Measurements from ENCODE around the gene ZFYVE16. TPM values are rescaled to one million over a fixed set of nuclear protein-coding genes. Genes with fewer than 3 reads are reported as not detected.
A peak's percentile ranks its signal among the peaks of the same experiment; 100 is the strongest.
"Not testable (repeated sequence)": the region's sequence is repeated elsewhere in the genome, so short reads cannot be mapped to it uniquely, and the experiment has no call there.

ZFYVE16 gene
- total RNA-seq, 2 donors from 2014 or later = 19.3 to 25.6 TPM

DNA sequence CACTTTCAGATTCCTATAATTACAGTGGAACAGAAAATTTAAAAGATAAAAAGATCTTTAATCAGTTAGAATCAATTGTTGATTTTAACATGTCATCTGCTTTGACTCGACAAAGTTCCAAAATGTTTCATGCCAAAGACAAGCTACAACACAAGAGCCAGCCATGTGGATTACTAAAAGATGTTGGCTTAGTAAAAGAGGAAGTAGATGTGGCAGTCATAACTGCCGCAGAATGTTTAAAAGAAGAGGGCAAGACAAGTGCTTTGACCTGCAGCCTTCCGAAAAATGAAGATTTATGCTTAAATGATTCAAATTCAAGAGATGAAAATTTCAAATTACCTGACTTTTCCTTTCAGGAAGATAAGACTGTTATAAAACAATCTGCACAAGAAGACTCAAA lies 29.5 kb downstream of the ZFYVE16 start:
- Mint-ChIP-seq H3K9me3 (no peaks in the 10 kb centered on the region), H3K27me3 (no peaks in the 10 kb centered on the region)
- no peak for ATAC-seq

DNA sequence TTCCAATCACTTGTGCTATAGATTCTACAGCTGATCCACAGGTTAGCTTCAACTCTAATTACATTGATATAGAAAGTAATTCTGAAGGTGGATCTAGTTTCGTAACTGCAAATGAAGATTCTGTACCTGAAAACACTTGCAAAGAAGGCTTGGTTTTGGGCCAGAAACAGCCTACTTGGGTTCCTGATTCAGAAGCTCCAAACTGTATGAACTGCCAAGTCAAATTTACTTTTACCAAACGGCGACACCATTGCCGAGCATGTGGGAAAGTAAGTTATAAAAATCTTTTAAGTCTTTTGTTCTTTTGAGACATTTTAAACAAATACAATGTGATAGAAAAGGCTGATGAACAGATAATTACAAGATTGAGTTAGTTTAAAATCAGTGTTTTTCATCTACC lies 30.9 kb downstream of the ZFYVE16 start:
- Mint-ChIP-seq H3K4me1 (ENCODE audit: low read depth in 2 of 2) (peaks cover 0 to 4% of the 10 kb centered on the region in 2 donors), H3K27me3 (no peaks in the 10 kb centered on the region), H3K36me3 (peaks cover 25% of the 10 kb centered on the region), H3K4me3 (no peak overlapping the region), H3K9me3 (no peaks in the 10 kb centered on the region), H3K27ac (no peak overlapping the region)
- DNase-seq (ENCODE audit: low spot score) (no peak), ATAC-seq (no peak)

More for the DNA sequence above, 29.5 kb downstream of the ZFYVE16 start:
- H3K4me3 Mint-ChIP-seq = no peak overlapping the region
- no peak for DNase-seq (ENCODE audit: low spot score)
- H3K36me3 Mint-ChIP-seq = peaks cover 25% of the 10 kb centered on the region
- no peak overlapping the region for H3K27ac Mint-ChIP-seq
- peaks cover 0 to 6% of the 10 kb centered on the region in 2 donors for H3K4me1 Mint-ChIP-seq (ENCODE audit: low read depth in 2 of 2)

DNA sequence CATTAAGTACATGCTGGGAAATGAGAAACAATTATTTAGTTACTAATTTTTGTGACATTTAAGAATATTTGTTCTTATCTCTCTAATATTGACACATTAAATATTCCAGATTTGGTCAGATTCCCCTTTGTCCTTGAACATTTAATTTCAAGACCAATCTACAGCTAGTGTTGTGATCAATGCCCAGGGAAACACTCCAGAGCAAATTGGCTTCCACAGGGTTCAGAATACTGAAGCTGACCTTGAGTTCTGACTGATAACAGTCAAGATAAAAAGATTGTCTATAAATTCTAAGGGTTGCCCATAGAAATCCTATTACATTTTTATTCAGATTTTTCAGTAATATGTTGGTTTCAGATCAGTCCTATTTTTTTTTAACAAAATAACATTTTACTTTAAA lies 31.3 kb downstream of the ZFYVE16 start:
- no peak for ATAC-seq
- H3K9me3 Mint-ChIP-seq = no peaks in the 10 kb centered on the region
- no peak overlapping the region for H3K27ac Mint-ChIP-seq
- DNase-seq (ENCODE audit: low spot score) = no peak
- H3K36me3 Mint-ChIP-seq = peaks cover 25% of the 10 kb centered on the region
- H3K27me3 Mint-ChIP-seq = no peaks in the 10 kb centered on the region
- H3K4me3 Mint-ChIP-seq = no peak overlapping the region
- peaks cover 0 to 4% of the 10 kb centered on the region in 2 donors for H3K4me1 Mint-ChIP-seq (ENCODE audit: low read depth in 2 of 2)

DNA sequence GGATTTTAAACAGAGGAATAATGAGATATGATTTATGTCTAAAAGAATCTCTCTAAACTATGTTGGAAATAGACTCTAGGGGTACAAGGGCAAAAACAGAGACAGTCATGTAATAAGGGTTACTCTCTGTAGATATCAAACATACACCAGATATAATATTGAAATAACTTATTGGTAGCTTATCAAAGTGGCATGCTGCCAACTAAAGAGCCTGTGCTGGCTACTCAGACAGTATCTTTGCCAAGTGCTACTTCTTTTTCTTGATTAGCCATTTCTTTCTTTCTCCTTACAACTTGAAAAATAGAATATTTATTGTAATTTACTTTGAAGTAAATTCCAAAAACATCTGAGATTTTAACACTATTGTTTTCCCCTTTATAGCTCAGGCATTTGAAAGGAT lies 34.9 kb downstream of the ZFYVE16 start:
- H3K27ac Mint-ChIP-seq = no peak overlapping the region
- H3K4me1 Mint-ChIP-seq (ENCODE audit: low read depth in 2 of 2) = no peaks in the 10 kb centered on the region
- DNase-seq (ENCODE audit: low spot score) (no peak), ATAC-seq (no peak)
- H3K9me3 Mint-ChIP-seq = no peaks in the 10 kb centered on the region
- H3K27me3 Mint-ChIP-seq = no peaks in the 10 kb centered on the region
- H3K36me3 Mint-ChIP-seq = peaks cover 11% of the 10 kb centered on the region
- no peak overlapping the region for H3K4me3 Mint-ChIP-seq

DNA sequence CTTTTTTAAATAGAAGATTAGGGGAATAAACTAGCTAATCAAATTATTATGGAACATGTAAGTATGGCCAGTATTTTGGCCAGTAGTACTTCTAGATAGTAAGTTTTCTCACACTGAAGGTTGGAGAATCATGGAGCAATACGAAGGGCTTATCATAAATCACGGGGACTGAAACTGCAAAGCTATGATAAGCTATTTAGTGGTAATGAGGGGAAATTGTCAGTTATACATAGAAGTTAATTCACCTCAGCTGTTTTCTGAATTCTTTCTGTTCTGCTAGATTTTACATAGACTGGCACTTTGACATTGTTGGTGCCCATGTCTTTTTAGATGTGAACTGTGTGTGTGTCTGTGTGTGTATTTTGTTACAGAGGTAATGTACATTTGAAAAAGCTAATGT lies 45.5 kb downstream of the ZFYVE16 start:
- H3K36me3 Mint-ChIP-seq = peaks cover 4% of the 10 kb centered on the region
- no peaks in the 10 kb centered on the region for H3K9me3 Mint-ChIP-seq
- DNase-seq (ENCODE audit: low spot score) = no peak
- no peak for ATAC-seq
- H3K27me3 Mint-ChIP-seq = no peaks in the 10 kb centered on the region
- no peaks in the 10 kb centered on the region for H3K4me1 Mint-ChIP-seq (ENCODE audit: low read depth in 2 of 2)
- H3K4me3 Mint-ChIP-seq = no peak overlapping the region
- H3K27ac Mint-ChIP-seq = no peak overlapping the region

DNA sequence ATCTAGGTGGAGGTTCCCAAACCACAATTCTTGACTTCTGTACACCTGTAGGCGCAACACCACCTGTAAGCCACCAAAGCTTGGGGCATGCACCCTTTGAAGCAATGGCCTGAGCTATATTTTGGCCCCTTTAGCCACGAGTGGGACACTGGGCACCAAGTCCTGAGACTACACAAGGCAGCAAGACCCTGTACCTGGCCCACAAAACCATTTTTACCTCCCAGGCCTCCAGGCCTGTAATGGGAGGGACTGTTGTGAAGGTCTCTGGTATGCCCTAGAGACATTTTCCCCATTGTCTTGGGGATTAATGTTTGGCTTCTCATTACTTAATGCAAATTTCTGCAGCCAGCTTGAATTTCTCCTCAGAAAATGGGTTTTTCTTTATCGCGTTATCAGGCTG lies 55.4 kb downstream of the ZFYVE16 start:
- ATAC-seq (no peak), DNase-seq (ENCODE audit: low spot score) (no peak)
- no peak overlapping the region for H3K4me3 Mint-ChIP-seq
- no peaks in the 10 kb centered on the region for H3K27me3 Mint-ChIP-seq
- H3K9me3 Mint-ChIP-seq = no peaks in the 10 kb centered on the region
- no peaks in the 10 kb centered on the region for H3K4me1 Mint-ChIP-seq (ENCODE audit: low read depth in 2 of 2)
- no peak overlapping the region for H3K27ac Mint-ChIP-seq
- peaks cover 20% of the 10 kb centered on the region for H3K36me3 Mint-ChIP-seq

DNA sequence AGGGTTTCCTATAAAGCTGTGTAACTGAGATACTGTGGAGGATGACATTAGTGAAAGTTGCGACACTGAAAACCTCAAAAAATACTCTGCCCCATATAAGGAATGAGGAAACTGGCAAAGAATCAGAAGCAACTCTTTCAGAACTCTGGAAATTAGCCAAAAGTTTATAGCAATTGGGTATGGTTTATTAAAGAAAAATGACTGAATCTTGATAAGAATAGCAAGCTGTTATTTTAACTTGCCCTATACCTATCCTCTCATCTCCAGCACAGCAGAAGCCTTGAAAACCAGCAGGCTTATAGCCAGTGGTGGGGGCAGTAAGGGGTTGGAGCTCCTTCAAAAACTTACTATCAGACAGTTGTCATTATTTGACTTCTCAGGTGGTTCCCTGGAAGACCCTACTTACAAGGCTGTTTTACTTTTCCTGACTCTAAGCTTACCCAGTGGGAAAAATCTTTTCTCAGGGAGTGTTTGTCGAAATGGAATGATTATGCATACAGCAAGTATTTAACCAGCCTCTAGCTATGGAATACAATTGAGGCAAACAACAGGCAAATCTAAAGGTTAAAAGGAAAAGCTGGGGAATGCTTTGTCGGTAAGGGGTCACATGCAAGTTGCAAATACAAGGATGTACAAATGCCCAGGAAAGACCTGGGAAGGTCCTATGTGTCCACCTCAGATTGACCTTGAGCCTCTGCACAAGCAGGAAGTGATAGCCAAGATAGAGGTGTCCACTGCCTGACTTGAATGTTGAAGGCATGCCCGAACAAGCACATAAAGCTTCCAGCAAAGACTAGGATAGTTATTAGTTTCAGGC lies 59.0 kb downstream of the ZFYVE16 start:
- DNase-seq (ENCODE audit: low spot score) (no peak), ATAC-seq (no peak)
- H3K9me3 Mint-ChIP-seq = peaks cover 4% of the 10 kb centered on the region
- no peak overlapping the region for H3K27ac Mint-ChIP-seq
- no peaks in the 10 kb centered on the region for H3K4me1 Mint-ChIP-seq (ENCODE audit: low read depth in 2 of 2)
- peaks cover 43% of the 10 kb centered on the region for H3K36me3 Mint-ChIP-seq
- H3K4me3 Mint-ChIP-seq = no peak overlapping the region
- H3K27me3 Mint-ChIP-seq = no peaks in the 10 kb centered on the region

DNA sequence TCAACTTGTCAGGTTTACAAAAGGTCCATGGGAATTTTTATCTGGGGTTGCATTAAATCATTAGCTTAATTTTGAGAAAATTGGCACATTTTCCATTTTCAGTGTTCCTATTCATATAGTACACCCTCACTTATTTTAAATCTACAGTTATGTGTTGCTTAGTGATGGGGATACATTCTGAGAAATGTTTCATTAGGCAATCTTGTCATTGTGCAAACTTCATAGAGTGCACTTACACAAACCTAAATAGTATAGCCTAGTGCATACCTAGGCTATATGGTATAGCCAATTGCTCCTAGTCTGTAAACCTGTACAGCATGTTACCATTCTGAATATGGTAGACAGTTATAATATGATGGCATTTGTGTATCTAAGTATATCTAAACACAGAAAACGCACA lies 60.3 kb downstream of the ZFYVE16 start:
- ATAC-seq = no peak
- no peaks in the 10 kb centered on the region for H3K4me1 Mint-ChIP-seq (ENCODE audit: low read depth in 2 of 2)
- no peaks in the 10 kb centered on the region for H3K27me3 Mint-ChIP-seq
- no peak overlapping the region for H3K27ac Mint-ChIP-seq
- peaks cover 6% of the 10 kb centered on the region for H3K9me3 Mint-ChIP-seq
- H3K36me3 Mint-ChIP-seq = peaks cover 48% of the 10 kb centered on the region
- no peak overlapping the region for H3K4me3 Mint-ChIP-seq
- no peak for DNase-seq (ENCODE audit: low spot score)

DNA sequence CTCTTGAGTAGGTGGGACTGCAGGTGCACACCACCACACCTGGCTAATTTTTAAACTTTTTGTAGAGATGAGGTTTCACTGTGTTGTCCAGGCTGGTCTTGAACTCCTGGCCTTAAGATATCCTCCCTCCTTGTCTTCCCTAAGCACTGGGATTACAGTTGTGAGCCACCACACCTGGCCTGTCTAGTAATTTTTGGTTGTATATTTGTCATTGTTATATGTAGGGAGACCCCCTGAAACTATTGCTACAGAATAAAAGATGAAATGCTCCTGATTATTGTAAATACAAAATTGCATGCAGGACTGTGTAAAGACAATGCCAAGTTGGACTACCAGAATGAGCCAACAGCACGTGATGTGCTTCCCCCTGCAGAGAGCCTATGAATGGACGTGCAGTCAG lies 62.8 kb downstream of the ZFYVE16 start:
- not testable (repeated sequence) for ATAC-seq; H3K4me3 Mint-ChIP-seq; H3K4me1 Mint-ChIP-seq (ENCODE audit: low read depth in 2 of 2); H3K9me3 Mint-ChIP-seq; H3K27me3 Mint-ChIP-seq; H3K27ac Mint-ChIP-seq; DNase-seq (ENCODE audit: low spot score)
- peaks cover 38% of the 10 kb centered on the region for H3K36me3 Mint-ChIP-seq

DNA sequence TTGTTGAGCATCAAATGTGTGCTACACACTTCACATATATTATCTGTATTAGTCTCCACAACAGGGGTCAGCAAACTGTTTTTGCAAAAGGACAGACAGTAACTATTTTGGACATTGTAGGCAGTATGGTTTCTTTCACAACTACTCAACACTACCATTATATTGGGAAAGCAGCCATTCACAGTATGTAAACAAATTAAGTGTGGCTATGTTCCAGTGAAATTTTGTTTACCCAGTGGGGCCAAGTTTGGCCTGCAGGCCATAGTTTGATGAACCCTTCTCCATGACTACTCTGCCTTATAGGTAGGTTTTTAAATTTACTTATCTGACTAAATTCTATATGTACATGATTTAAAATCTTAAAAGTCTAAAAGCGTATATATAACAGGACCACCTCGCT lies 67.1 kb downstream of the ZFYVE16 start:
- ATAC-seq = no peak

DNA sequence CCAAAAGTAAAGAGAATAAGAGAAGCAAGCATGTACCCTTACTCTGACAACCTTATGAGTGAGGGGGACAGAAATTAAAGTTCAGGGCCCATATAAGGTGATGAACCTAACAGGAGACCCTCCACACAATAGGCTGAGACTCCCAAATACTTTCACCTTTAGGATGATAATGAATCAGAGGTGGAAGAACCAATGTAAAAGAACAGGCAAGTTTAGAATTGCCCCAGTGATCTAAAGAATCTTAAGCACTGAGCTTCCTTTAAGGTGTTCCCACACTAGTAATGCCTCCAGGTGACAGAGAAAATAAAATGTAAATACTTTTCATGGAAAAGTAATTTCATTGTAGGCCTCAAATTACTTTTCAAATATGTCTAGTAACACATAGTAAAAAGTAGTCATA lies 71.8 kb downstream of the ZFYVE16 start:
- no peaks in the 10 kb centered on the region for H3K27me3 Mint-ChIP-seq
- no peak for DNase-seq (ENCODE audit: low spot score)
- H3K9me3 Mint-ChIP-seq = peaks cover 8% of the 10 kb centered on the region
- peaks cover 19% of the 10 kb centered on the region for H3K36me3 Mint-ChIP-seq
- peak overlapping the region in 1 of 2 donors; percentile 61 for H3K27ac Mint-ChIP-seq
- no peaks in the 10 kb centered on the region for H3K4me1 Mint-ChIP-seq (ENCODE audit: low read depth in 2 of 2)
- no peak overlapping the region for H3K4me3 Mint-ChIP-seq
- ATAC-seq = no peak

More for the DNA sequence above, 67.1 kb downstream of the ZFYVE16 start:
- H3K9me3 Mint-ChIP-seq = peaks cover 6% of the 10 kb centered on the region
- peaks cover 28% of the 10 kb centered on the region for H3K36me3 Mint-ChIP-seq
- no peak overlapping the region for H3K27ac Mint-ChIP-seq
- no peaks in the 10 kb centered on the region for H3K4me1 Mint-ChIP-seq (ENCODE audit: low read depth in 2 of 2)
- H3K27me3 Mint-ChIP-seq = no peaks in the 10 kb centered on the region
- no peak for DNase-seq (ENCODE audit: low spot score)
- no peak overlapping the region for H3K4me3 Mint-ChIP-seq

DNA sequence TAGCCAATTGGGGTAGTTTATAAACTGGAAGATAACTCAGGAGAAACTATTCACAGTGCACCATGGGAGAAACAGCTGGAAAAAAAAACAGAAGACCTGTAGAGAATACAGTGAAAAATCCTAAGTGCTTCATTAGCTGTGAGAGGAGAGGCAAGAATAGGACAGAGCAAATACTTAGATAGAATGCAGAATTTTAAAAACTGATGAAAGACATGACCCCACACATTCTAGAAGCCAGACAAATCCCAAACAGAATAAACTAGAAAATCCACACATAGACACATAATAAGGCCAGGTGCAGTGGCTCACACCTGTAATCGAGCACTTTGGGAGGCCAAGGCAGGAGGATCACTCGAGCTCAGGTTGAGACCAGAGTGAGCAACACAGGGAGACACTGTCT lies 72.5 kb downstream of the ZFYVE16 start:
- DNase-seq (ENCODE audit: low spot score) (no peak), ATAC-seq (no peak)
- peaks cover 19% of the 10 kb centered on the region for H3K36me3 Mint-ChIP-seq
- peaks cover 8% of the 10 kb centered on the region for H3K9me3 Mint-ChIP-seq
- no peak overlapping the region for H3K4me3 Mint-ChIP-seq
- H3K4me1 Mint-ChIP-seq (ENCODE audit: low read depth in 2 of 2) = no peaks in the 10 kb centered on the region
- H3K27ac Mint-ChIP-seq = no peak overlapping the region
- peaks cover 0 to 4% of the 10 kb centered on the region in 2 donors for H3K27me3 Mint-ChIP-seq

DNA sequence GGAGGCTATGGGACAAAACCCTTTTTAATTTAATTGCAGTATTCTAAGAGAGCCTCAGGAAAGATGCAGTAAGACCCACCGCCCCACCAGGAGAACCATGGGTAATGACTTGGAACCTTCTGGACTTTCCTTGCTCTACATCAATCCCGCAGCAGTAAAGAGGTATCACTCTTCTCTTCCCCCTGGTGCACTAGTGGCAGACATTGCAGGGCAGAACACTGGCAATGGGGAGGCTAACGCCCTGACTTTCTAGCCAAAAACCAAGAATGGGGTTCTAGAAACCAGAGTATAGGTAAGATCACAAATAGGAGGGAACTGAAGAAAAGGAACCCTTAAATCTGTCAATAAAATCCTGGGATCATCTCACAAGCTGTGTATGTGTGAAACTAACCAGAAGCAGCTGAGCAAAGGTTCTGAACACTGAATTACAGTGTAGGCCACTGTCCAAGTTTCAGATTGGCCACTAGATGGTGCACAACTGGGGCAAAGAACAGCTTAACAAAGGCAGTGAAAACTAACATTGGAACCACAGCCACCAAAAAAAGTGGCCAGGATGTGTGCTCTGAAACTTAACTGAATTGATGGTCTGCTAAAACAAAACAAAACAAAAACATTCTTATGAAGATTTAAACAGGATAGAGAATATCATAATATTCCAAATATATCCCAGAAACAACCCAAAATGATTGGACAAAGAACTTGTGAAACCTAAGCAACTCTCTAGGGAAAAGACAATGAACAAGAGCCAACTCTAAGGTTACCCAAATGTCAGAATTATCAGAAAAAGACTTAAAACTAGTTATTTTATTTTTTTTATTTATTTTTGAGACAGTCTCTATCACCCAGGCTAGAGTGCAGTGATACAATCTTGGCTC lies 73.4 kb downstream of the ZFYVE16 start:
- H3K27ac Mint-ChIP-seq = no peak overlapping the region
- H3K9me3 Mint-ChIP-seq = peaks cover 8% of the 10 kb centered on the region
- DNase-seq (ENCODE audit: low spot score) (no peak), ATAC-seq (peak in 1 of 2 donors; percentile 53)
- H3K27me3 Mint-ChIP-seq = peaks cover 0 to 6% of the 10 kb centered on the region in 2 donors
- H3K36me3 Mint-ChIP-seq = peaks cover 19% of the 10 kb centered on the region
- H3K4me1 Mint-ChIP-seq (ENCODE audit: low read depth in 2 of 2) = no peaks in the 10 kb centered on the region
- no peak overlapping the region for H3K4me3 Mint-ChIP-seq

DNA sequence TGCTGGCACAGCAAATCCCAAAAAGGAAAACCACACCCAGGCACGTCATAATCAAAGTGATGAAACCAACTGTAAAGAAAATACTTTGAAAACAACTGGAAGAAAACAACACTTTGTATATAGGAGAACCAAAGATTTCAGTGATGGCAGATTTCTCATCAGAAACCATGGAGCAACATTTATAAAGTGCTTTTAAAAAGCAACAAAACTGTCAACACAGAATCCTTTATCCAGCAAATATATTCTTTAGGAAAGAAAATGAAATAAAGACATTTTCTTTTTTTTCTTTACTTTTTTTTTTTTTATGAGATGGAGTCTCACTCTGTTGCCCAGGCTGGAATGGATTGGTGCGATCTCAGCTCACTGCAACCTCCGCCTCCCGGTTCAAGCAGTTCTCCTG lies 74.7 kb downstream of the ZFYVE16 start:
- peaks cover 25% of the 10 kb centered on the region for H3K36me3 Mint-ChIP-seq
- H3K4me1 Mint-ChIP-seq (ENCODE audit: low read depth in 2 of 2) = peaks cover 4 to 7% of the 10 kb centered on the region in 2 donors
- H3K9me3 Mint-ChIP-seq = peaks cover 8% of the 10 kb centered on the region
- no peak for DNase-seq (ENCODE audit: low spot score)
- H3K27me3 Mint-ChIP-seq = peaks cover 8 to 18% of the 10 kb centered on the region in 2 donors
- no peak overlapping the region for H3K27ac Mint-ChIP-seq
- ATAC-seq = no peak
- H3K4me3 Mint-ChIP-seq = no peak overlapping the region
